Parathyroid adenoma (tissue), 2 donors: ENCODE measurements around the gene NAA16.

ENCODE experiments used
- H2AFZ ChIP-seq: fragments of 300-600 bp; sonication (generic); one replicate; pipeline ENCODE4 v1.7.0; 2017; ENCODE audit warnings: antibody characterized with exemption, mild to moderate bottlenecking
- H3K27ac ChIP-seq: fragments of 300-600 bp; sonication (generic); one replicate; pipeline ENCODE4 v1.7.0; 2017
- H3K27me3 ChIP-seq: fragments of 300-600 bp; sonication (generic); one replicate; pipeline ENCODE4 v1.7.0; 2017; ENCODE audit warnings: low read length; ENCODE audit not compliant: control insufficient read depth, insufficient read depth
- H3K36me3 ChIP-seq: fragments of 300-600 bp; sonication (generic); one replicate; pipeline ENCODE4 v1.7.0; 2017; ENCODE audit warnings: low read length; ENCODE audit not compliant: control insufficient read depth, insufficient read depth
- H3K4me1 ChIP-seq: fragments of 300-600 bp; sonication (generic); one replicate; pipeline ENCODE4 v1.7.0; 2017; ENCODE audit warnings: control low read depth
- H3K4me2 ChIP-seq: fragments of 300-600 bp; sonication (generic); one replicate; pipeline ENCODE4 v1.7.0; 2017; ENCODE audit warnings: low read length
- H3K4me3 ChIP-seq: fragments of 300-600 bp; sonication (generic); one replicate; pipeline ENCODE4 v1.7.0; 2017; ENCODE audit warnings: low read depth, low read length
- H3K79me2 ChIP-seq: fragments of 300-600 bp; sonication (generic); one replicate; pipeline ENCODE4 v1.7.0; 2017; ENCODE audit warnings: control low read depth
- H3K9ac ChIP-seq: fragments of 300-600 bp; sonication (generic); one replicate; pipeline ENCODE4 v1.7.0; 2017; ENCODE audit warnings: mild to moderate bottlenecking
- H3K9me3 ChIP-seq: fragments of 300-600 bp; sonication (generic); one replicate; pipeline ENCODE4 v1.7.0; 2017; ENCODE audit warnings: low read length; ENCODE audit not compliant: control insufficient read depth
- TF ChIP-seq, protein P1 (sequence below): fragments of 300-600 bp; sonication (generic); IDR thresholded peaks from one replicate; pipeline ENCODE4 v1.7.0; 2017; ENCODE audit warnings: antibody characterized with exemption, mild to moderate bottlenecking
- donor health status: primary hyperparathyroidism.

The NAA16 gene

GRCh38 chr13:41411060-41411459 is 100.0 kb downstream of the NAA16 start:
- no peaks in the 10 kb centered on the region for H3K36me3 ChIP-seq
- H2AFZ ChIP-seq, result no peak overlapping the region
- no peaks in the 10 kb centered on the region for H3K27me3 ChIP-seq

DNA sequence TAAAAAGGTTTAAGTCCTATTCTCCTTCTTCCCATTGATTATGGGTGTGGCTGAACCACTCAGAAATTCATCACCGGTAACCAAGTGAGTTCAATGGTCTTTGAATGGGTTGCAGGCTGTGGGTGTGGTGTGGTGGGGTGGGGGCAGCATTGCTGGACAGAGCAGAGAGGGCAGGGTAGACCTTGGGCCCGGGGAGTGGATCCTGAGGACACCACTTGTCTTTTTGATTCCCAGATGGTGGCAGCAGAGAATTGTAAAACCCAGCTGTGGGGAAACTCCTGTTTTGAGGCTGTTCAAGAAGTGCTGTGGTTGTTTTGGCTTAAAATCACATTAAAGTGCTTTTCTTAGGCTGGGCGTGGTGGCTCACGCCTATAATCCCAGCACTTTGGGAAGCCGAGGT is 100.5 kb downstream of the NAA16 start:
- no peak overlapping the region for H3K27ac ChIP-seq

More at GRCh38 chr13:41411060-41411459, 100.0 kb downstream of the NAA16 start:
- no peak overlapping the region for H3K4me3 ChIP-seq
- H3K27ac ChIP-seq, result no peak overlapping the region
- no peaks in the 10 kb centered on the region for H3K4me1 ChIP-seq
- TF ChIP-seq, protein P1, sequence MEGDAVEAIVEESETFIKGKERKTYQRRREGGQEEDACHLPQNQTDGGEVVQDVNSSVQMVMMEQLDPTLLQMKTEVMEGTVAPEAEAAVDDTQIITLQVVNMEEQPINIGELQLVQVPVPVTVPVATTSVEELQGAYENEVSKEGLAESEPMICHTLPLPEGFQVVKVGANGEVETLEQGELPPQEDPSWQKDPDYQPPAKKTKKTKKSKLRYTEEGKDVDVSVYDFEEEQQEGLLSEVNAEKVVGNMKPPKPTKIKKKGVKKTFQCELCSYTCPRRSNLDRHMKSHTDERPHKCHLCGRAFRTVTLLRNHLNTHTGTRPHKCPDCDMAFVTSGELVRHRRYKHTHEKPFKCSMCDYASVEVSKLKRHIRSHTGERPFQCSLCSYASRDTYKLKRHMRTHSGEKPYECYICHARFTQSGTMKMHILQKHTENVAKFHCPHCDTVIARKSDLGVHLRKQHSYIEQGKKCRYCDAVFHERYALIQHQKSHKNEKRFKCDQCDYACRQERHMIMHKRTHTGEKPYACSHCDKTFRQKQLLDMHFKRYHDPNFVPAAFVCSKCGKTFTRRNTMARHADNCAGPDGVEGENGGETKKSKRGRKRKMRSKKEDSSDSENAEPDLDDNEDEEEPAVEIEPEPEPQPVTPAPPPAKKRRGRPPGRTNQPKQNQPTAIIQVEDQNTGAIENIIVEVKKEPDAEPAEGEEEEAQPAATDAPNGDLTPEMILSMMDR, result no peak
- no peaks in the 10 kb centered on the region for H3K9me3 ChIP-seq
- no peak overlapping the region for H3K9ac ChIP-seq
- H3K4me2 ChIP-seq, result no peak overlapping the region
- no peaks in the 10 kb centered on the region for H3K79me2 ChIP-seq

GRCh38 chr13:41413872-41414271 is 102.8 kb downstream of the NAA16 start:
- no peak overlapping the region for H2AFZ ChIP-seq
- H3K4me3 ChIP-seq, result no peak overlapping the region
- H3K4me2 ChIP-seq, result no peak overlapping the region
- H3K4me1 ChIP-seq, result no peaks in the 10 kb centered on the region
- H3K79me2 ChIP-seq, result no peaks in the 10 kb centered on the region
- H3K27ac ChIP-seq, result no peak overlapping the region
- TF ChIP-seq, protein P1, result no peak
- H3K9ac ChIP-seq, result no peak overlapping the region
- H3K36me3 ChIP-seq, result no peaks in the 10 kb centered on the region
- H3K27me3 ChIP-seq, result no peaks in the 10 kb centered on the region
- H3K9me3 ChIP-seq, result no peaks in the 10 kb centered on the region

More for the DNA sequence above, 100.5 kb downstream of the NAA16 start:
- Histone ChIP-seq H3K9ac (no peak overlapping the region), H3K79me2 (no peaks in the 10 kb centered on the region), H3K36me3 (no peaks in the 10 kb centered on the region), H3K4me3 (no peak overlapping the region), H3K9me3 (no peaks in the 10 kb centered on the region), H3K27me3 (no peaks in the 10 kb centered on the region), H3K4me1 (no peaks in the 10 kb centered on the region), H2AFZ (no peak overlapping the region), H3K4me2 (no peak overlapping the region)
- TF ChIP-seq, protein P1, result no peak

DNA sequence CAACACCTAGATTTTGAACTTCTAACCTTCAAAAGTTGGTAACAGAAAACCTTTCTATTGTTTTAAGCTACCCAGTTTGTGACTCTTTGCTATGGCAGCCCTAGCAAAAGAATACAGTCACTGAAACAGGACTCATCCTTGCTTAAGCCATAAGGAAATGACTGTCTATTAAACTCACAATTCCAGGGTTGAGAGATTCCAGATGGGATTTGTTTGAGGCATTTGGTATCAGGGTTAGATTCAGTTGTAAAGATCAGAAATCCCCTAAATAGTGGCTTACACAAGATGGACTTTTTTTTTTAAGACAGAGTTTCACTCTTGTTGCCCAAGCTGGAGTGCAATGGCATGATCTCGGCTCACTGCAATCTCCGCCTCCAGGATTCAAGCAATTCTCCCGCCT is 105.2 kb downstream of the NAA16 start:
- Histone ChIP-seq H3K4me2 (no peak overlapping the region), H3K27ac (no peak overlapping the region), H3K4me3 (no peak overlapping the region), H3K9me3 (no peaks in the 10 kb centered on the region), H3K27me3 (no peaks in the 10 kb centered on the region), H3K4me1 (no peaks in the 10 kb centered on the region), H3K36me3 (no peaks in the 10 kb centered on the region), H2AFZ (no peak overlapping the region), H3K79me2 (no peaks in the 10 kb centered on the region), H3K9ac (no peak overlapping the region)
- TF ChIP-seq, protein P1, result no peak

- TF ChIP-seq, protein P1, result no peak
Measured at GRCh38 chr13:41418027-41418426, 107.0 kb downstream of the NAA16 start.

More at GRCh38 chr13:41418027-41418426, 107.0 kb downstream of the NAA16 start:
- H2AFZ ChIP-seq, result no peak overlapping the region
- no peak overlapping the region for H3K27ac ChIP-seq
- no peaks in the 10 kb centered on the region for H3K4me1 ChIP-seq
- H3K79me2 ChIP-seq, result no peaks in the 10 kb centered on the region
- no peak overlapping the region for H3K9ac ChIP-seq
- H3K36me3 ChIP-seq, result no peaks in the 10 kb centered on the region
- H3K27me3 ChIP-seq, result no peaks in the 10 kb centered on the region
- H3K4me3 ChIP-seq, result no peak overlapping the region
- H3K4me2 ChIP-seq, result no peak overlapping the region
- H3K9me3 ChIP-seq, result no peaks in the 10 kb centered on the region
